ENCODE data around the gene UGT2B10.

DNA sequence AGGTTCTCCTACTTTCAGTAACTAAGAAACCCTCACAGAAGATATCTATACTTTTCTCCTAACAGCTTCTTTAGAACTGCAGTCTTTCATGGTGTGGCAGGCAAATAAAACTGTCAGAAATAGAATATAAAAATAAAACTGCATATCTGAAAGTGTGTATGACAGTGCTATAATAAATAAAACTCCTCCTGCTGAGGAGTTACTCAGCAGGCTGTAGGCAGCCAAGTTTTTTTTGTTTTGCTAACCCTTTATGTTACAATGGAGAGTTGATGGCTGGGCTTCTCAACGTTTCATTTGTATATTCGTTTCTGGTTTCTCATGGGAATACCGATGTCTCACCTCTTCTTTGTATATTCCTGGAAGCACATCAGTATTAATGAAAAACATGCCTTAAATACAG lies 18.2 kb upstream of the UGT2B10 start:
- no peak for TF ChIP-seq JUND (IDR thresholded peaks at IDR 0.05)
- TF ChIP-seq CEBPB (IDR thresholded peaks at IDR 0.05; ENCODE audit: low read depth) = no peak
- no peak for TF ChIP-seq POLR2AphosphoS5 (IDR thresholded peaks at IDR 0.05; ENCODE audit: low read depth, low read length)
- TF ChIP-seq, protein P1, sequence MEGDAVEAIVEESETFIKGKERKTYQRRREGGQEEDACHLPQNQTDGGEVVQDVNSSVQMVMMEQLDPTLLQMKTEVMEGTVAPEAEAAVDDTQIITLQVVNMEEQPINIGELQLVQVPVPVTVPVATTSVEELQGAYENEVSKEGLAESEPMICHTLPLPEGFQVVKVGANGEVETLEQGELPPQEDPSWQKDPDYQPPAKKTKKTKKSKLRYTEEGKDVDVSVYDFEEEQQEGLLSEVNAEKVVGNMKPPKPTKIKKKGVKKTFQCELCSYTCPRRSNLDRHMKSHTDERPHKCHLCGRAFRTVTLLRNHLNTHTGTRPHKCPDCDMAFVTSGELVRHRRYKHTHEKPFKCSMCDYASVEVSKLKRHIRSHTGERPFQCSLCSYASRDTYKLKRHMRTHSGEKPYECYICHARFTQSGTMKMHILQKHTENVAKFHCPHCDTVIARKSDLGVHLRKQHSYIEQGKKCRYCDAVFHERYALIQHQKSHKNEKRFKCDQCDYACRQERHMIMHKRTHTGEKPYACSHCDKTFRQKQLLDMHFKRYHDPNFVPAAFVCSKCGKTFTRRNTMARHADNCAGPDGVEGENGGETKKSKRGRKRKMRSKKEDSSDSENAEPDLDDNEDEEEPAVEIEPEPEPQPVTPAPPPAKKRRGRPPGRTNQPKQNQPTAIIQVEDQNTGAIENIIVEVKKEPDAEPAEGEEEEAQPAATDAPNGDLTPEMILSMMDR (IDR thresholded peaks at IDR 0.05 in 2 of 3, conservative IDR thresholded peaks at IDR 0.05 in 1 of 3; ENCODE audit: borderline replicate concordance in 1 of 3, insufficient read depth in 1 of 3, low read depth in 2 of 3, low read length in 2 of 3) = no peak
- TF ChIP-seq SP1 (IDR thresholded peaks at IDR 0.05; ENCODE audit: low read depth) = no peak
- TF ChIP-seq ZNF274 (IDR thresholded peaks at IDR 0.05; ENCODE audit: low read depth, low read length) = no peak
- no peak for TF ChIP-seq EZH2 (IDR thresholded peaks at IDR 0.05)
- TF ChIP-seq SRF (IDR thresholded peaks at IDR 0.05; ENCODE audit: low read depth) = no peak
- TF ChIP-seq, protein P2, sequence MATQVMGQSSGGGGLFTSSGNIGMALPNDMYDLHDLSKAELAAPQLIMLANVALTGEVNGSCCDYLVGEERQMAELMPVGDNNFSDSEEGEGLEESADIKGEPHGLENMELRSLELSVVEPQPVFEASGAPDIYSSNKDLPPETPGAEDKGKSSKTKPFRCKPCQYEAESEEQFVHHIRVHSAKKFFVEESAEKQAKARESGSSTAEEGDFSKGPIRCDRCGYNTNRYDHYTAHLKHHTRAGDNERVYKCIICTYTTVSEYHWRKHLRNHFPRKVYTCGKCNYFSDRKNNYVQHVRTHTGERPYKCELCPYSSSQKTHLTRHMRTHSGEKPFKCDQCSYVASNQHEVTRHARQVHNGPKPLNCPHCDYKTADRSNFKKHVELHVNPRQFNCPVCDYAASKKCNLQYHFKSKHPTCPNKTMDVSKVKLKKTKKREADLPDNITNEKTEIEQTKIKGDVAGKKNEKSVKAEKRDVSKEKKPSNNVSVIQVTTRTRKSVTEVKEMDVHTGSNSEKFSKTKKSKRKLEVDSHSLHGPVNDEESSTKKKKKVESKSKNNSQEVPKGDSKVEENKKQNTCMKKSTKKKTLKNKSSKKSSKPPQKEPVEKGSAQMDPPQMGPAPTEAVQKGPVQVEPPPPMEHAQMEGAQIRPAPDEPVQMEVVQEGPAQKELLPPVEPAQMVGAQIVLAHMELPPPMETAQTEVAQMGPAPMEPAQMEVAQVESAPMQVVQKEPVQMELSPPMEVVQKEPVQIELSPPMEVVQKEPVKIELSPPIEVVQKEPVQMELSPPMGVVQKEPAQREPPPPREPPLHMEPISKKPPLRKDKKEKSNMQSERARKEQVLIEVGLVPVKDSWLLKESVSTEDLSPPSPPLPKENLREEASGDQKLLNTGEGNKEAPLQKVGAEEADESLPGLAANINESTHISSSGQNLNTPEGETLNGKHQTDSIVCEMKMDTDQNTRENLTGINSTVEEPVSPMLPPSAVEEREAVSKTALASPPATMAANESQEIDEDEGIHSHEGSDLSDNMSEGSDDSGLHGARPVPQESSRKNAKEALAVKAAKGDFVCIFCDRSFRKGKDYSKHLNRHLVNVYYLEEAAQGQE (IDR thresholded peaks at IDR 0.05; ENCODE audit: low read depth) = no peak
- TF ChIP-seq POLR2A (IDR thresholded peaks at IDR 0.05; ENCODE audit: borderline replicate concordance, extremely low read depth, insufficient read depth, insufficient read length) = no peak

Data from HCT116 (cell line).